GM18508 (cell line): Measurements from ENCODE around the gene CDK1.
"Not testable (repeated sequence)": the region's sequence is repeated elsewhere in the genome, so short reads cannot be mapped to it uniquely, and the experiment has no call there.

ENCODE experiments used
- ATAC-seq: cut with Tn5 transposase; IDR thresholded peaks from one replicate; pipeline ENCODE4 v1.9.1; 2021; ENCODE audit warnings: moderate number of reproducible peaks; ENCODE audit not compliant: insufficient read depth, unreplicated experiment

Gene CDK1

DNA sequence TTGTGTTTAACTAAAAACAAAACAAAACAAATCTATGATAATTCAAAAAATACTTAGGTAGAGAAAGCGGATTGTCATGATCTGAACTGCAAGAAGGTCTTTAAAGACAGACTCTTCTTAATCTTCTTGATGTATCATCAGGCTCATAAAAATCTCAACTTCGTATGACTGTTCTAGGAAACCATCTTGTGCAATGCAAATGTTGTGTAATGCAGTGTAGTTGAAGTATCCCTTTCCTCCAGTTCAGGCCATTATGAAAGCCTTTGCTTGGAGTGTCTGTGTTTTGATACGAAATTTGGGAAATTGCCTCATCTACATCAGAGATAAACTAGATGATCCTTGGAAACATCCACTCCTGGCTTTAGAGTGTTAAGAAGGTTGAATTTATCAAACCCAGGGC lies 30.9 kb downstream of the CDK1 start:
- no peak for ATAC-seq

DNA sequence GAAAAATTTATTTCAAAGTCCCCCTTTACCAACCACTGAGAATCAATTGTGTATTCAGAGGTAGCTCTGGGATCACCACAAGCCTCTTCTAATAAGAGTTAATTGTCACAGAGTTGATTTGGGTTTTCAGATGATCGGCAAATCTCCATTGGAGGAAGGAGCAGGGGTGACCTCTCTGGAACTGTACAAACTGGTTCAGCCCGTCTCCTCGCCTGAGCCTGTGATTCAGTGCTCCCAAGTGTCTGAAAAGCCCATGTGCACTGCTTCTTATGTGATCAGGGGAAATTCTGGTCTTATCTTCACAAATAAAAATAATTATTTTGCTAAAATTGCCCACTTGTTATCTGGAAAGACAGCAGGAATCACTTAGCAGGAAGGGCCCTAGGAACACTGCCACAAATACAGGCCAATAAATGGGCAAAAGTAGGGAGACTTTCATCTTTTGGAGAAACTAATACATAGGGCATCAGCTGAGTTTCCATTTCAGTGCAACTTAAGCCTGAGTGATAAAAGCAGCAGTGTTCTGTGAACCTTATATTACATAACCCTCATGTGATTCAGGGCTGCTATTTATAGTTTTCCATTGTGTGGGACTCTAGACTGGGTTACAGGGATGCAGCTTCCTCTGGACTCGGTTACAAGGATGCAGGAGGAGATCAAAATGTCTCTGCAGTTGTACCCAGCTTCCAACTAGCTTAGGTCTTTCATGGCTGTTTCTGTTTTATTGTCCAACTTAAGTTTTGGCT lies 32.3 kb downstream of the CDK1 start:
- ATAC-seq, result no peak

DNA sequence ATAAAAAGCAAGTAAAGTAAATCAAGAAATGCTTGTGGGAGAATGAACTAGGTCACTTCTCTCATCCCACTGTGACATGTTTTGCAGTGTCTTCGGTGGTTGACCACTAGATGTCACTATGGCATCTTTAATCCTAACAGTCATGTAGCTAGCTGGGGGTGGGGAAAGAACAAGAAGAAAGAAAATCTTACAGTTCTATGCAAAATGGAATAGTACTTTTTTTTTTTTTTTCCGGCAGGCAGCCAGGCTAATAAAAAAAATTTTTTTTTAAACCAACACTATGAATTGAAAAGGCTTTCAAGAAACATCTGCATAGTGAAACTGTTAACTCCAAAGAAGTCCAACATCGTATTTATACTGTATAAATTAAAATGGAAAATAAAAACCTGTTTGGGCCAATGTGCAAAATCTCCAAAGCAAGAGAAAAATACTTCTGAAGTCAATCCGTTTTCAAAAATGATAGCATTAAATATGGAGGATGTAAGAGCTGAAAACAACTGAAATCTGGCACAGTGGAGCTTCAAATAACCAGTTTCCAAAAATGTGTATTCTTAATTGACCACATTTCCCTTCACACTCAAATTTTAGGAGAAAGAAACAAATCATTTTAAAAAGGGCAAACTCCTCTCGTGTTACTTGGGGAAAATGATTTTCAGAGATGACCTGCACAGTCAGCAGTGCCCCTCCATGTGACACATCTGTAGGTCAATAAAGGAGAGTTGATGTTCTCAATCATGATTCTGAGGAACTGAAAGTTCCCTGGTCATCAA lies 38.5 kb downstream of the CDK1 start:
- ATAC-seq, result peak; percentile 53

DNA sequence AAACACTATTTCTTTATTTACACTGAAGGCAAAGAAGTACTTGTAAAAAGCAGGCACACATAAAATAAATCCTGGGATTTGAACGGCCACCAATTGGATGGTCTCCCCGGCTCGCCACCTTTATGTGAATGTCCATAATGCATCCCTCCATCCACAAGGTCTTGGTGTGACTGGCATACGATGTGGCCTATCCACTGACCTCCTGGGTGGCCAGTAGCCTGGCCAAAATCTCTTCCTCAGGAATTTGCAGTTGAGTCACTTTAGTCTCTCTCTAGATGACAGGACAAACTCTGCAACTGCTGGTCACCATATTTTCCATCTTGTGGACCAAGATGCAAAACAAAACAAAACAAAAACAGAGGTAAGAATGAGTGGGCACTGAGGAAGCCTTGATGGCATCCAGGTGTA lies 39.1 kb downstream of the CDK1 start:
- no peak for ATAC-seq

DNA sequence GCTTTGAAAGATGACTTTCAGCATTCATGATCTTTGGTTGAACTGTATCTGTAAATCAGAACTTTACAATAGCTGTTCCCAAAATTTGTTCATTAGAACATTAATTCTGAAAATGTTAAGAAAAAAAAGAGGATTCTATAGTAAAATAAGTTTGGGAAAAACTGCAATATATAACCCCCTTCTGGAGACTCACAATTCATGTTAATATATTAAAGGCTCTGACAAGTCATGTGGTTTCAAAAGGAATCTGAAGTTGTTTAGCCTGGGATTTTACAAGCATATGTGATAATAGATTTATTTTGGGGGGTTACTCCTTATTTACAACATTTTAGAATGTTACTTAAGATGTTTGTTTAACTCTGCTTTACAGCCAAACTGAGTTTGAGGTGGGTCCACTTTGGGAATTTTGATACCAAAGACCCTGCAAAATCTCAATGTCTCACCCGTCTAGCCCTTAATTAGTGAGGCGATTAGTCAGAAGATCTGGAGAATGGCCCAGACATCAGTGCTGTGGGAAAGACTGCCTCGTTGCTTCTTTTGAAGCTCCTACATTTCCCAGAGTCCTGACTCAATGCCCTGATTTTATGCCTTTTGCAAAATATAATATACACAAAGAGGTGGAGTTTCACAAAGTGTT lies 40.0 kb downstream of the CDK1 start:
- ATAC-seq, result no peak

DNA sequence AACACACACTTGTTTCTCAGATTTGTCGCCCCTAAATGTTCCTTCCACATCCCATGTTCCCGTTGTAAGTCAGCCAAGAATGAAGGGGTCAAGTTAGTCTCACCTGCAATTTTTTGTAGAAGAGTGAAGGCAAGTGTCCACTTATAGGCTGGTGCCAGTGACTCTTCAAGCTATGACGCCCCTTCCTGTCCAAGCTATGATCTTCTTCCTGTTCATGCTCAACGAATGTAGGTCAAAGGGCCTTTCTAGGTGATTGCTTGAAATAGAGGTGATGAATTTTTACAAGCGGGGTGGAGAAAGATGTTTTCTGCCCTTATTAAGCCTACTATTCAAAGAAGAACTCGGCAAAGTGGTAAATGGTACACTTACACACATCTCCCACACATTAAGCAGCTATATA lies 41.0 kb downstream of the CDK1 start:
- no peak for ATAC-seq

DNA sequence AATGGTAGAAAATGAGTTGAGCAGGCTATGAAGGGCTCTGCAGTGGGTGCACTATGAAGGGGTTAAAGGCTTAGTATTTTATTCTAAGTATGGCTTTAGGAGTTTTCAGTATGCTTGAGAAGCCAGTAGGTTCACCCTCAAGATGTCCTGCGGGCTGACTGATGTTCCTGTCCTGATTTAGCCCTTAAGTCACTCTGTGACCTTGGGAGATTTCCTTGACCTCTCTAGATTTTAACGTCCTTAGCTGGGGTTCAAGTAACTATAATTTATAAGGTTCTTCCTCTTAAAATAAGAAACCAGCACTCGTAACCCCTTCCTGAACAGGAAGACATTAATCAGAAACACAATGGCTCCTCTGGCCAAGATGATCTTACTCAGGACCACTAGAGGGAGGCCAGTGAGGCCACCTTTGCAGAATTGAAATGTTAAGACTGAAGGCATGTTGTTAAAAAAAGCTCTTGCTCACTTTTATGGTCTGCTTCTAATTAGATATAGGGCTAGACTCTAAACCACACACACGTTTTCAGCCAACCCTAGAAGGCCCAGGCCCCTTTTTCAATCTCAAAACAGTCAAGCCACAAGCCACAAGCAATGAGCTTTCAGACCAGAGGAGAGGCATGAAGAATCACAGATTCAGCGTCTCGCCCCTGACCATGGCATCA lies 41.9 kb downstream of the CDK1 start:
- peak; percentile 83 for ATAC-seq

DNA sequence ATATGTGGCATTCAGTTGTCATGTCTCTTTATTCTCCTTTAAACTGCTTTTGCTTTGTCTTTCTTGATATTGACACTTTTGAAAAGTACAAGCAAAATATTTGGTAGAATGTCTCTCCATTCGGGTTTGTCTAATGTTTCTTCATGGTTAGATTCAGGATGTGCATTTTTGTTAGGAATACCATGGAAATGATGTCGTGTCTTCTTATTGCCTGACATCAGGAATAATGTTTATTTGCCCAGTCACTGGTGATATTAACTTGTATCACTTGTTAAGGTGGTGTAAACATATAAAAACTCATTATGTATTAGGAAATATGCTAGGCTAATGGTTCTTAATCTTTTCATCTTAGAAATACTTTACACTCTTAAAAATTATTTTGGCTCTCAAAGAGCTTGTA lies 43.4 kb downstream of the CDK1 start:
- no peak for ATAC-seq

DNA sequence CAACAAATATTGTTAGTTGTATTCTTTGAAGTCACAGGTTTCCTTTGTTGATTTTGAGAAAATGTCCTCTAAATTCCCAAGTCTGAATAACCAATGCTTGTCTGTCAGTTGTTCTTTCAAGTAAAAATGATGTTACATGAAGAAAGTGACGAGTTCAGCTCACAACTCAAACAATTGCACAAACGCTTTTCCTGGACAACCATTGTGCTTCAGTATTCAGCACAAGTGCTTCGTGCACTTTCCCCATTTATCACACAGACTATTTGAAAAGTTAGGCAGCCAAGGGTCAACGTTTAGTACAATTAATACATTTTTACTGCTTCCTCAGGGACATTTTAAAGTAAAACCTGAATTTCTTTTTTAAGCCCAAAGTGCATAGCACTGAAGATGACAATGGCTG lies 44.5 kb downstream of the CDK1 start:
- ATAC-seq, result no peak

DNA sequence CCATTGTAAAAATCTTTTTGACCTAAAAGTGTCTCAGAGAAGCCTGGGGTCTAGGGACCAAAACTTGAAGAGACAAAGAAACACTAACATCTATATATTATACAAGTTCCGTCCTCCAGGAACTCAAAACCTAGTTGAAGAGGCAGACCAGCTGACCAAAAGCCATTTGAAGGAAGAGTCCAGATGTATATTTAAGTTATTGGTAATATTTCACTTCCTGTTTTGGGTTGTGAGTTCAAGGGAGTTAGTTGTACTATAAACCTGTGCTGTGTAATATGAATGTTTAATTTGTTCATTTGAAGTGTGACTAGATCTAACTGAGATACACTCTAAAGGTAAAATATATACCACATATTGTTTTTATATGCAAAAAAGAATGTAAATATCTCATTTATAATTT lies 45.0 kb downstream of the CDK1 start:
- ATAC-seq, result no peak

DNA sequence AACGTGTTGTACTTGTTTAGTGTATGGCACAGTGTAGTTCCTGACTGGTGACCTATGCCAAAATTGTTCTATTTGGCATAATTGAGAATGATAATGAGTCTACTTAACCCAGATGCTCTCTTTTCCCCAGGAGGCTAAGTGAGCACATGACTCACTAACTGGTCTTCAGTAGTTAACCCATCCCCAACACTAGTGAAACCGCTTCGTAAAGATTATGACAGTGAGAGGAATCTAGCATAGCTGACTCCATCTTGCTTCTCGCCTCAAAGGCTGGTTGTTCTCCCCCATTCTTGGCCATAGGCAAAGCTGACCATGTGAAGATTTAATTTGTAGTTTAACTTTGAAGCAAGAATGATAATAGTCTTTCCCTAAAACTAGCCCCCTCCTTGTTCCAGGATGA lies 47.2 kb downstream of the CDK1 start:
- ATAC-seq, result no peak

DNA sequence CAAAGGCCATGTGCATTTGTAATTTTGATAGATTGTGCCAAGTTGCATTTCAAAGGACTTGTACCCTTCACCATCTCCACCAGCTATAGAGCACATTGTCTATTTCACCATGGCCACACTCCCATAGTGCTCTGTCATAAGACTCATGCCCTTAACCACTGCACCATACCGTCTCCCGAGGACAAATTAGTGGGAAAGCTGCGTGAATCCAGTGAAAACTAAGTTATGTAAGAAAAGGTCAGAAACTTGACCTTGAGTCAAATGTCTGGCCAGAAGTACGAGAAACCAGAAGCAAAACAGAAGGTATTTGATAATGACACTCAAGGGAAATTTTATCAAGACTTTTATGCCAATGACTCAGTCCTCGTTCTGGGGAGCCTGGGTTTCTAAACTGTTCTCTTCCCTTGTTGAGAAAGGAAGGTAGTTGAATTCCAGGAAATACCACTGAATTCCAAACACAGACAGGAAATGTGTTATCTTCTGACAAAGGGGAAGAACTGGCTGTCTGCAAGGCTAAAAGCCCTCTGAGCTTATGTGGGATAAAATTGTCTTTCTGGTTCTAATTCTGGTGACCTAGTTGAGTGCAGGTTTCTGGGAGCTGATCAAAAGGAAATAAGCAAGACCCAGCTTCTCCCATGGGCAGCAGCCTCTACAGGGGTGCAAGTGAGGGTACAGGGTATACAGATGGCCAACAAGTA lies 49.7 kb downstream of the CDK1 start:
- ATAC-seq, result no peak

DNA sequence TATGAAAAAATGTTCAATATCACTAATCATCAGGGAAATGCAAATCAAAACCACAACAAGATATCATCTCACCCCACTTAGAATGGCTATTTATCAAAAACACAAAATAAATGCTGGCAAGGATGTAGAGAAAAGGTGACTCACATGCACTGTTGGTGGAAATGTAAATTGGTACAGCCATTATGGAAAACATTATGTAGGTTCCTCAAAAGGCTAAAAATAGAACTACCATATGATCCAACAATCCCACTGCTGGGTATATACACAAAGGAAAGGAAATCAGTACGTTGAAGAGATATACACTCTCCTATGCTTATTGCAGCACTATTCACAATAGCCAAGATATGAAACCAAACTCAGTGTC lies 50.2 kb downstream of the CDK1 start:
- ATAC-seq, result no peak

DNA sequence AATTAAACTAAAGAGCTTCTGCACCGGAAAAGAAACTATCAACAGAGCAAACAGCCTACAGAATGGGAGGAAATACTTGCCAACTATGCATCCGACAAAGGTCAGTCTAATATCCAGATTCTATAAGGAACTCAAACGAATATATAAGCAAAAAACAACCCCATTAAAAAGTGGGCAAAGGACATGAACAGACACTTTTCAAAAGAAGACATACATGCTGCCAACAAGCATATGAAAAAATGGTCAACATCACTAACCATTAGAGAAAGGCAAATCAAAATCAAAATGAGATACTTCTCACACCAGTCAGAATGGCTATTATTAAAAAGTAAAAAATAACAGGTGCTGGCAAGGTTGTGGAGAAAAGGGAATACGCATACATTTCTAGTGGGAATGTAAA lies 53.9 kb downstream of the CDK1 start:
- ATAC-seq, result not testable (repeated sequence)

DNA sequence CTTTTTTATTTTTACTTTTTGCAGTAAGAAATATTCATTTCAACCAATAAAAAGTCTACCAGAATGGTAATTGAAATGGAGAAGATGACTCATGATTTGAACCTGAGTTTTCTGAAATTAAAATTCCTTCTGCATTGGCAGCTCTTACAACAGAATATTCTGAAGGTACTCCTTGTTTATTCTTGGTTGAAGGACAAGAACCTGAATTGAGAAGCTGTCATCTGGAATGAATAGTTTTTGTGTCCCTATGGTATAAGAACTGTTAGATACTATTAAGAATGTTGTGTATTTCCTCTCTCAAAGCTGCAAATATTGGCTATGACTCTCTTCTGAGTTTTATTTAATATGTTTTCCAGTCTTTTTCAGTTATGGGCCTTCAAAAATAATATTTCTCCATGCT lies 56.1 kb downstream of the CDK1 start:
- ATAC-seq, result no peak

DNA sequence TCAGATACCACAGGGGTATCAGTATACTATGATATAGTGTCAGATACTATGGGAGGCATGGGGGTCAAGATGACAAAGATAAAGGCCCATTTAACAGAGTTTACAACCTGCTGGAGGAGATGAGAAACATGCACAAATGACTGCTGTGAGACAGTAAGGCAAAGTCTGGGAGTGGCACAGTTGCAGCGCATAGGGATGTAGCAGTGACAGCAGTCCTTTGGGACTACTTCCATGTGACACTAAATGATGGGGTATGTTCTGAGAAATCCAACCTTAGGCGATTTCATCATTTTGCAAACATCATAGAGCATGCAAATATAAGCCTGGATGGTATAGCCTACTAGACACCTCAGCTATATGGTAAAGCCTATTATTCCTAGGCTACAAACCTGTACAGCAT lies 56.8 kb downstream of the CDK1 start:
- no peak for ATAC-seq

DNA sequence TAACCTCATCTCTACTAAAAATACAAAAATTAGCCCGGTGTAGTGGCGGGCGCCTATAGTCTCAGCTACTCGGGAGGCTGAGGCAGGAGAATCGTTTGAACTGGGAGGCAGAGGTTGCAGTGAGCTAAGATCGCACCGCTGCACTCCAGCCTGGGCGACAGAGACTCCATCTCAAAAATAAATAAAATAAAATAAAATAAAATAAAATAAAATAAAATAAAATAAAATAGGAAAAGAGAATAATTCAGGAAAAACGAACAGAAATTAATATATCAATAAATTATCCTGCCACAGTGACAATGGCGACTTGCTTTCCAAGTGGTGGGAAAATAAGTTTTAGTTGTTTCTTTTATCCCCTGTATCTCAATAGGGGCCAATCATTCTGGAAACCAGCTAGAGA lies 62.9 kb downstream of the CDK1 start:
- ATAC-seq, result not testable (repeated sequence)

DNA sequence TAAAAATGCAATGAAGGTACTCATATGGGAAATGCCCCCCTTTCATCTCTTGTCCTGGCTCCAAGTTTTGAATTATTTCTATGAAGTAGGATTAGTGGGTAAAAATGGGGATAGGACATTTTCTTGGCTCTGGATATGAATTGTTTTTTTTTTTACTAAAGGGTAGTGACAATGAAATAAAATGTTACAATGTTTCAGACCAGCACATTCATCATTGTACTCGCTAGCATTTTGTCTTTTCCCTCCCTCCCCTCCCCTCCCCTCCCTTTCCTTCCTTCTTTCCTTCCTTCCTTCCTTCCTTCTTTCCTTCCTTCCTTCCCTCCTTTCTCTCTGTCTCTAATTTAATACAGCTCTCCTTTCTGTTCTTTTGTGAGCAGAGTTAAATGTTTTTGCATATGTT lies 64.4 kb downstream of the CDK1 start:
- ATAC-seq, result no peak
